Measurements from ENCODE around the gene ZNF556. TPM values are rescaled to one million over a fixed set of nuclear protein-coding genes. Genes with fewer than 3 reads are reported as not detected.

Gene ZNF556
- total and polyA plus RNA-seq, 10 of the 15 experiments (the other 5 are each of a cell fraction or from before 2014, with no cell fraction given), result not detected

- TF ChIP-seq NKRF (conservative IDR thresholded peaks at IDR 0.05), result no peak
- TF ChIP-seq MEF2B (IDR thresholded peaks at IDR 0.05; ENCODE audit: partially characterized antibody, poor library complexity, severe bottlenecking), result no peak
- TF ChIP-seq SMAD1 (IDR thresholded peaks at IDR 0.05; ENCODE audit: low read depth, partially characterized antibody), result no peak
- no peak for TF ChIP-seq IKZF2 (IDR thresholded peaks at IDR 0.05)
- no peak for TF ChIP-seq PKNOX1 (IDR thresholded peaks at IDR 0.05)
- no peak for TF ChIP-seq ZNF274 (IDR thresholded peaks at IDR 0.05; ENCODE audit: insufficient read depth, insufficient read length)
- no peak for TF ChIP-seq NR2F1 (conservative IDR thresholded peaks at IDR 0.05)
- TF ChIP-seq NFXL1 (IDR thresholded peaks at IDR 0.05; ENCODE audit: borderline replicate concordance), result no peak
Measured at GRCh38 chr19:2927032-2927430, 59.9 kb downstream of the ZNF556 start (continued).

Other genes starting within 250 kb of the ZNF556 start
Only the 7 nearest of the 13 such genes appear.
- gene SGTA, start 84.1 kb upstream of the ZNF556 start, total RNA-seq (2014; rRNA removed), result 51.2 and 59.2 TPM in 2 replicates
- 22.9 and 26.2 TPM in 2 replicates for gene SGTA, start 84.1 kb upstream of the ZNF556 start, total RNA-seq (2014; rRNA removed; fragmentation: Illumina TruSeq; extraction: Trizol)
- 69.2 and 76.3 TPM in 2 replicates for gene SGTA, start 84.1 kb upstream of the ZNF556 start, total RNA-seq (2021)
- 19.9 and 32.9 TPM in 2 replicates for gene SGTA, start 84.1 kb upstream of the ZNF556 start, polyA plus RNA-seq (2011; rRNA removed)
- 13.2 and 37.1 TPM in 2 replicates for gene SGTA, start 84.1 kb upstream of the ZNF556 start, polyA plus RNA-seq (2014; fragmentation: Illumina TruSeq; extraction: Trizol)
- gene SGTA, start 84.1 kb upstream of the ZNF556 start, polyA plus RNA-seq (2014; fragmentation: Nextera tagmentation; extraction: Ambion mirVana), result 1 to 10 TPM; 2.0 to 3.1 TPM
- 64.2 and 78.7 TPM in 2 replicates for gene SGTA, start 84.1 kb upstream of the ZNF556 start, polyA plus RNA-seq (2014; rRNA removed)
- gene SGTA, start 84.1 kb upstream of the ZNF556 start, polyA plus RNA-seq (2016; fragmentation: Nextera tagmentation; extraction: Ambion mirVana), result 100 to 1,000 TPM; 102 TPM
- gene THOP1, start 81.8 kb upstream of the ZNF556 start, total RNA-seq (2014; rRNA removed), result 260 and 270 TPM in 2 replicates
- gene THOP1, start 81.8 kb upstream of the ZNF556 start, total RNA-seq (2014; rRNA removed; fragmentation: Illumina TruSeq; extraction: Trizol), result 75.9 and 77.5 TPM in 2 replicates
- gene THOP1, start 81.8 kb upstream of the ZNF556 start, total RNA-seq (2021), result 217 and 220 TPM in 2 replicates
- gene THOP1, start 81.8 kb upstream of the ZNF556 start, polyA plus RNA-seq (2011; rRNA removed), result 72.8 and 137 TPM in 2 replicates
- gene THOP1, start 81.8 kb upstream of the ZNF556 start, polyA plus RNA-seq (2014; fragmentation: Illumina TruSeq; extraction: Trizol), result 36.0 and 76.8 TPM in 2 replicates
- 1 to 10 TPM; 1.9 to 3.8 TPM for gene THOP1, start 81.8 kb upstream of the ZNF556 start, polyA plus RNA-seq (2014; fragmentation: Nextera tagmentation; extraction: Ambion mirVana)
- 200 and 240 TPM in 2 replicates for gene THOP1, start 81.8 kb upstream of the ZNF556 start, polyA plus RNA-seq (2014; rRNA removed)
- gene THOP1, start 81.8 kb upstream of the ZNF556 start, polyA plus RNA-seq (2016; fragmentation: Nextera tagmentation; extraction: Ambion mirVana), result 100 to 1,000 TPM; 220 to 241 TPM
- 1.7 and 2.1 TPM in 2 replicates for gene ZNF554, start 47.5 kb upstream of the ZNF556 start, total RNA-seq (2014; rRNA removed)
- gene ZNF554, start 47.5 kb upstream of the ZNF556 start, total RNA-seq (2014; rRNA removed; fragmentation: Illumina TruSeq; extraction: Trizol), result 1.5 and 1.8 TPM in 2 replicates
- 1.7 TPM in 2 replicates for gene ZNF554, start 47.5 kb upstream of the ZNF556 start, total RNA-seq (2021)
- gene ZNF554, start 47.5 kb upstream of the ZNF556 start, polyA plus RNA-seq (2011; rRNA removed), result 1.3 and 1.7 TPM in 2 replicates
- gene ZNF554, start 47.5 kb upstream of the ZNF556 start, polyA plus RNA-seq (2014; fragmentation: Illumina TruSeq; extraction: Trizol), result 1.2 and 1.4 TPM in 2 replicates
- under 1 TPM; 0.19 to 0.38 TPM for gene ZNF554, start 47.5 kb upstream of the ZNF556 start, polyA plus RNA-seq (2014; fragmentation: Nextera tagmentation; extraction: Ambion mirVana)
- gene ZNF554, start 47.5 kb upstream of the ZNF556 start, polyA plus RNA-seq (2014; rRNA removed), result 0.96 and 1.3 TPM in 2 replicates
- 1 to 10 TPM; 1.2 to 1.4 TPM for gene ZNF554, start 47.5 kb upstream of the ZNF556 start, polyA plus RNA-seq (2016; fragmentation: Nextera tagmentation; extraction: Ambion mirVana)
- gene ZNF555, start 25.9 kb upstream of the ZNF556 start, total RNA-seq (2014; rRNA removed), result 0.62 and 0.71 TPM in 2 replicates
- 1.6 and 1.7 TPM in 2 replicates for gene ZNF555, start 25.9 kb upstream of the ZNF556 start, total RNA-seq (2014; rRNA removed; fragmentation: Illumina TruSeq; extraction: Trizol)
- gene ZNF555, start 25.9 kb upstream of the ZNF556 start, total RNA-seq (2021), result 0.90 and 1.2 TPM in 2 replicates
- 1.9 and 2.8 TPM in 2 replicates for gene ZNF555, start 25.9 kb upstream of the ZNF556 start, polyA plus RNA-seq (2011; rRNA removed)
- gene ZNF555, start 25.9 kb upstream of the ZNF556 start, polyA plus RNA-seq (2014; fragmentation: Illumina TruSeq; extraction: Trizol), result 1.3 and 1.5 TPM in 2 replicates
- gene ZNF555, start 25.9 kb upstream of the ZNF556 start, polyA plus RNA-seq (2014; fragmentation: Nextera tagmentation; extraction: Ambion mirVana), result 1 to 10 TPM in 1 of 2 experiments, under 1 TPM in 1; 0.68 to 1.7 TPM
- 0.58 and 1.0 TPM in 2 replicates for gene ZNF555, start 25.9 kb upstream of the ZNF556 start, polyA plus RNA-seq (2014; rRNA removed)
- 1 to 10 TPM; 1.2 to 1.4 TPM for gene ZNF555, start 25.9 kb upstream of the ZNF556 start, polyA plus RNA-seq (2016; fragmentation: Nextera tagmentation; extraction: Ambion mirVana)
- 6.2 and 7.6 TPM in 2 replicates for gene ZNF57, start 33.6 kb downstream of the ZNF556 start, total RNA-seq (2014; rRNA removed)
- gene ZNF57, start 33.6 kb downstream of the ZNF556 start, total RNA-seq (2014; rRNA removed; fragmentation: Illumina TruSeq; extraction: Trizol), result 7.6 and 8.9 TPM in 2 replicates
- gene ZNF57, start 33.6 kb downstream of the ZNF556 start, total RNA-seq (2021), result 5.2 and 5.5 TPM in 2 replicates
- 5.6 and 5.7 TPM in 2 replicates for gene ZNF57, start 33.6 kb downstream of the ZNF556 start, polyA plus RNA-seq (2011; rRNA removed)
- gene ZNF57, start 33.6 kb downstream of the ZNF556 start, polyA plus RNA-seq (2014; fragmentation: Illumina TruSeq; extraction: Trizol), result 6.9 and 7.6 TPM in 2 replicates
- gene ZNF57, start 33.6 kb downstream of the ZNF556 start, polyA plus RNA-seq (2014; fragmentation: Nextera tagmentation; extraction: Ambion mirVana), result 1 to 10 TPM; 2.7 to 3.0 TPM
- gene ZNF57, start 33.6 kb downstream of the ZNF556 start, polyA plus RNA-seq (2014; rRNA removed), result 3.9 and 4.4 TPM in 2 replicates
- gene ZNF57, start 33.6 kb downstream of the ZNF556 start, polyA plus RNA-seq (2016; fragmentation: Nextera tagmentation; extraction: Ambion mirVana), result 1 to 10 TPM; 6.0 to 6.7 TPM
- gene ZNF77, start 77.6 kb downstream of the ZNF556 start, total RNA-seq (2014; rRNA removed), result 4.1 and 4.3 TPM in 2 replicates
- gene ZNF77, start 77.6 kb downstream of the ZNF556 start, total RNA-seq (2014; rRNA removed; fragmentation: Illumina TruSeq; extraction: Trizol), result 4.7 and 4.9 TPM in 2 replicates
- 2.8 and 3.1 TPM in 2 replicates for gene ZNF77, start 77.6 kb downstream of the ZNF556 start, total RNA-seq (2021)
- 2.7 and 2.9 TPM in 2 replicates for gene ZNF77, start 77.6 kb downstream of the ZNF556 start, polyA plus RNA-seq (2011; rRNA removed)
- 3.6 and 4.2 TPM in 2 replicates for gene ZNF77, start 77.6 kb downstream of the ZNF556 start, polyA plus RNA-seq (2014; fragmentation: Illumina TruSeq; extraction: Trizol)
- gene ZNF77, start 77.6 kb downstream of the ZNF556 start, polyA plus RNA-seq (2014; fragmentation: Nextera tagmentation; extraction: Ambion mirVana), result 1 to 10 TPM; 1.9 TPM
- 3.1 and 3.2 TPM in 2 replicates for gene ZNF77, start 77.6 kb downstream of the ZNF556 start, polyA plus RNA-seq (2014; rRNA removed)
- gene ZNF77, start 77.6 kb downstream of the ZNF556 start, polyA plus RNA-seq (2016; fragmentation: Nextera tagmentation; extraction: Ambion mirVana), result 1 to 10 TPM; 2.6 to 3.5 TPM
- gene TLE6, start 110.2 kb downstream of the ZNF556 start, total RNA-seq (2014; rRNA removed), result 6.3 and 8.5 TPM in 2 replicates
- gene TLE6, start 110.2 kb downstream of the ZNF556 start, total RNA-seq (2014; rRNA removed; fragmentation: Illumina TruSeq; extraction: Trizol), result 7.3 and 8.0 TPM in 2 replicates
- 6.0 and 6.4 TPM in 2 replicates for gene TLE6, start 110.2 kb downstream of the ZNF556 start, total RNA-seq (2021)
- 10.8 and 13.8 TPM in 2 replicates for gene TLE6, start 110.2 kb downstream of the ZNF556 start, polyA plus RNA-seq (2011; rRNA removed)
- gene TLE6, start 110.2 kb downstream of the ZNF556 start, polyA plus RNA-seq (2014; fragmentation: Illumina TruSeq; extraction: Trizol), result 2.6 and 7.0 TPM in 2 replicates
- 1 to 10 TPM; 2.7 to 3.4 TPM for gene TLE6, start 110.2 kb downstream of the ZNF556 start, polyA plus RNA-seq (2014; fragmentation: Nextera tagmentation; extraction: Ambion mirVana)
- gene TLE6, start 110.2 kb downstream of the ZNF556 start, polyA plus RNA-seq (2014; rRNA removed), result 10.6 and 11.2 TPM in 2 replicates
- gene TLE6, start 110.2 kb downstream of the ZNF556 start, polyA plus RNA-seq (2016; fragmentation: Nextera tagmentation; extraction: Ambion mirVana), result 1 to 10 TPM; 5.1 to 5.7 TPM

All from GM12878 (cell line).